ENCODE data around the gene LY86. TPM values are rescaled to one million over a fixed set of nuclear protein-coding genes. Genes with fewer than 3 reads are reported as not detected.
"Not testable (repeated sequence)": the region's sequence is repeated elsewhere in the genome, so short reads cannot be mapped to it uniquely, and the experiment has no call there.

LY86 gene
- total RNA-seq, 2 experiments from 2014 or later: 1.3 to 2.1 TPM

DNA sequence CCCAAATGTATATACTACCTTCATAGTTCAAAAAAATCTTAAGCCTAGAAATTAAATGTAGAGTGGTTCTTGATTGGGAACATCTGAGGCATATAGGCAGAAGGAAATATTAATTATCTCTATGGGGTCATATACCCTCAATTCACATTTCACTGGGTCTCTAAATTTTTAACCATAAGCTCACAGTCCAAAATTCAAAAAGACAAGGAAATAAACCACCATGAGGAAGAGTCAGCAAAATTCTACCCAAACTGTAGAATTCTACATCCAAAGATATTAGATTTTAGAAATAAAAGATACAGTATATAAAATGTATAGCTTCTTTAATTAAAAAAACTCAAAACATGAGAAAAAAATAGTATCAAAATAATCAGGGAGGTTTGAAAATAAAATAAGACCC lies 15.5 kb downstream of the LY86 start:
- Histone ChIP-seq H3K4me3 (ENCODE audit: low read length) (no peak overlapping the region), H3K27ac (ENCODE audit: low read depth in 1 of 2, low read length in 2 of 2) (no peak overlapping the region), H3K9me3 (ENCODE audit: control insufficient read depth in 1 of 2, insufficient read depth in 1 of 2, low read length in 2 of 2) (no peaks in the 10 kb centered on the region), H3K27me3 (ENCODE audit: control insufficient read depth in 1 of 2, insufficient read depth in 2 of 2, low read length in 2 of 2) (no peaks in the 10 kb centered on the region), H3K36me3 (ENCODE audit: insufficient read depth, low read length) (no peaks in the 10 kb centered on the region), H3K4me1 (ENCODE audit: insufficient read depth, low read length) (peaks cover 5% of the 10 kb centered on the region)
- Mint-ChIP-seq H3K4me3 (no peak overlapping the region), H3K36me3 (ENCODE audit: low read depth) (no peaks in the 10 kb centered on the region), H3K4me1 (ENCODE audit: low read depth) (peaks cover 30% of the 10 kb centered on the region), H3K9me3 (no peaks in the 10 kb centered on the region), H3K27ac (no peak overlapping the region), H3K27me3 (no peaks in the 10 kb centered on the region)
- intact Hi-C loops (cut with DNase I, micrococcal nuclease): no loop called here
- no peak for DNase-seq
- CTCF ChIA-PET: interaction anchor here (1.3 kb wide), 1 partner anchor 635 kb away, joined by 3 read pairs; no protein-coding TSS in a partner anchor
- TF ChIP-seq, protein P1, sequence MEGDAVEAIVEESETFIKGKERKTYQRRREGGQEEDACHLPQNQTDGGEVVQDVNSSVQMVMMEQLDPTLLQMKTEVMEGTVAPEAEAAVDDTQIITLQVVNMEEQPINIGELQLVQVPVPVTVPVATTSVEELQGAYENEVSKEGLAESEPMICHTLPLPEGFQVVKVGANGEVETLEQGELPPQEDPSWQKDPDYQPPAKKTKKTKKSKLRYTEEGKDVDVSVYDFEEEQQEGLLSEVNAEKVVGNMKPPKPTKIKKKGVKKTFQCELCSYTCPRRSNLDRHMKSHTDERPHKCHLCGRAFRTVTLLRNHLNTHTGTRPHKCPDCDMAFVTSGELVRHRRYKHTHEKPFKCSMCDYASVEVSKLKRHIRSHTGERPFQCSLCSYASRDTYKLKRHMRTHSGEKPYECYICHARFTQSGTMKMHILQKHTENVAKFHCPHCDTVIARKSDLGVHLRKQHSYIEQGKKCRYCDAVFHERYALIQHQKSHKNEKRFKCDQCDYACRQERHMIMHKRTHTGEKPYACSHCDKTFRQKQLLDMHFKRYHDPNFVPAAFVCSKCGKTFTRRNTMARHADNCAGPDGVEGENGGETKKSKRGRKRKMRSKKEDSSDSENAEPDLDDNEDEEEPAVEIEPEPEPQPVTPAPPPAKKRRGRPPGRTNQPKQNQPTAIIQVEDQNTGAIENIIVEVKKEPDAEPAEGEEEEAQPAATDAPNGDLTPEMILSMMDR (IDR thresholded peaks at IDR 0.05): no peak
- no peak for ATAC-seq (ENCODE audit: poor library complexity)
- POLR2A ChIA-PET: interaction anchor here (0.9 kb wide), 1 partner anchor 10 kb away, joined by 5 read pairs; no protein-coding TSS in a partner anchor

DNA sequence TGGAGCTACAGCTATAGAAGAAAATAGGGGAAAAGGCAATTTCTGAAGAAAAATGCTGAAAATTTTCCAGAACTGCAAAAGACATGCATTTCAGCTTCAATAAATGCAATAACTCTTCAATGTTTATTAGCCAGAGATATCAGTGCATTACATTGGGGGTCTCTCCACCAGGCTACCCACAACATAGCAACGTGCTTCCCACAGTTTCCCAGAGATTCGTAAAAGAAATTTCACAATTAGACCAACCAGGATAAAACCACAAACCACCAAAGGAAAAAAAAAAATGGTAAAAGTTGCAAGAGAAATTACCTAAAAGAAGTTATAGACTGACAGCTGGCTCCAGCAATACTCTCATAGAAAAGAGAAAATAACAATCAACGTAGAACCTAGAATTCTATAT lies 16.0 kb downstream of the LY86 start:
- TF ChIP-seq, protein P1 (IDR thresholded peaks at IDR 0.05): no peak
- H3K4me1 Mint-ChIP-seq (ENCODE audit: low read depth): peaks cover 32% of the 10 kb centered on the region
- H3K27ac Mint-ChIP-seq: no peak overlapping the region

DNA sequence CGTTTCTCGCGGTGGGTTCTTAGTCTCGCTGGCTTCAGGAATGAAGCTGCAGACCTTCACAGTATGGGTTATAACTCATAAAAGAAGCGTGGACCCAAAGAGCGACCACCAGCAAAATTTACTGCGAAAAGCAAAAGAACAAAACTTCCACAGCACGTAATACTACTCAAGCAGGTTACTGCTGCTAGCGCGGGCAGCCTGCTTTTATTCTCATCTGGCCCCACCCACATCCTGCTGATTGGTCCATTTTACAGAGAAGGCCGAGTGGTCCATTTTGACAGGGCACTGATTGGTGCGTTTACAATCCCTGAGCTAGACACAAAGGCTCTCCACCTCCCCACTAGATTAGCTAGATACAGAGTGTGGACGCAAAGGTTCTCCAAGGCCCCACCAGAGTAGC lies 17.4 kb downstream of the LY86 start:
- H3K4me1 Mint-ChIP-seq (ENCODE audit: low read depth): peaks cover 40% of the 10 kb centered on the region
- peak overlapping the region; percentile 39 for H3K27ac Mint-ChIP-seq
- no peak for DNase-seq
- TF ChIP-seq, protein P1 (IDR thresholded peaks at IDR 0.05): no peak
- no peaks in the 10 kb centered on the region for H3K9me3 ChIP-seq (ENCODE audit: control insufficient read depth in 1 of 2, insufficient read depth in 1 of 2, low read length in 2 of 2)
- H3K9me3 Mint-ChIP-seq: no peaks in the 10 kb centered on the region
- no peak overlapping the region for H3K4me3 Mint-ChIP-seq
- no peak overlapping the region for H3K27ac ChIP-seq (ENCODE audit: low read depth in 1 of 2, low read length in 2 of 2)
- H3K36me3 Mint-ChIP-seq (ENCODE audit: low read depth): no peaks in the 10 kb centered on the region
- POLR2A ChIA-PET: interaction anchor here (1.1 kb wide), 1 partner anchor 17 kb away, joined by 4 read pairs; no protein-coding TSS in a partner anchor
- no peaks in the 10 kb centered on the region for H3K36me3 ChIP-seq (ENCODE audit: insufficient read depth, low read length)
- no peak for ATAC-seq (ENCODE audit: poor library complexity)
- CTCF ChIA-PET: no interaction called here
- intact Hi-C loops (cut with DNase I, micrococcal nuclease): no loop called here
- H3K27me3 Mint-ChIP-seq: no peaks in the 10 kb centered on the region
- H3K4me1 ChIP-seq (ENCODE audit: insufficient read depth, low read length): peaks cover 23% of the 10 kb centered on the region
- H3K4me3 ChIP-seq (ENCODE audit: low read length): no peak overlapping the region
- no peaks in the 10 kb centered on the region for H3K27me3 ChIP-seq (ENCODE audit: control insufficient read depth in 1 of 2, insufficient read depth in 2 of 2, low read length in 2 of 2)

More for the DNA sequence above, 16.0 kb downstream of the LY86 start:
- no peaks in the 10 kb centered on the region for H3K36me3 ChIP-seq (ENCODE audit: insufficient read depth, low read length)
- DNase-seq (no peak), ATAC-seq (ENCODE audit: poor library complexity) (no peak)
- H3K4me1 ChIP-seq (ENCODE audit: insufficient read depth, low read length): peaks cover 10% of the 10 kb centered on the region
- intact Hi-C loops (cut with DNase I, micrococcal nuclease): no loop called here
- no peaks in the 10 kb centered on the region for H3K9me3 ChIP-seq (ENCODE audit: control insufficient read depth in 1 of 2, insufficient read depth in 1 of 2, low read length in 2 of 2)
- H3K27ac ChIP-seq (ENCODE audit: low read depth in 1 of 2, low read length in 2 of 2): no peak overlapping the region
- ChIA-PET POLR2A (interaction anchor here (0.6 to 0.9 kb wide), 2 partner anchors 10 to 111 kb away, joined by 3 to 5 read pairs; no protein-coding TSS in a partner anchor), CTCF (interaction anchor here (0.7 to 1.3 kb wide), 2 partner anchors 8 to 634 kb away, joined by 3 read pairs; no protein-coding TSS in a partner anchor)
- no peaks in the 10 kb centered on the region for H3K27me3 Mint-ChIP-seq
- H3K9me3 Mint-ChIP-seq: no peaks in the 10 kb centered on the region
- no peak overlapping the region for H3K4me3 Mint-ChIP-seq
- H3K36me3 Mint-ChIP-seq (ENCODE audit: low read depth): no peaks in the 10 kb centered on the region
- no peaks in the 10 kb centered on the region for H3K27me3 ChIP-seq (ENCODE audit: control insufficient read depth in 1 of 2, insufficient read depth in 2 of 2, low read length in 2 of 2)
- no peak overlapping the region for H3K4me3 ChIP-seq (ENCODE audit: low read length)

DNA sequence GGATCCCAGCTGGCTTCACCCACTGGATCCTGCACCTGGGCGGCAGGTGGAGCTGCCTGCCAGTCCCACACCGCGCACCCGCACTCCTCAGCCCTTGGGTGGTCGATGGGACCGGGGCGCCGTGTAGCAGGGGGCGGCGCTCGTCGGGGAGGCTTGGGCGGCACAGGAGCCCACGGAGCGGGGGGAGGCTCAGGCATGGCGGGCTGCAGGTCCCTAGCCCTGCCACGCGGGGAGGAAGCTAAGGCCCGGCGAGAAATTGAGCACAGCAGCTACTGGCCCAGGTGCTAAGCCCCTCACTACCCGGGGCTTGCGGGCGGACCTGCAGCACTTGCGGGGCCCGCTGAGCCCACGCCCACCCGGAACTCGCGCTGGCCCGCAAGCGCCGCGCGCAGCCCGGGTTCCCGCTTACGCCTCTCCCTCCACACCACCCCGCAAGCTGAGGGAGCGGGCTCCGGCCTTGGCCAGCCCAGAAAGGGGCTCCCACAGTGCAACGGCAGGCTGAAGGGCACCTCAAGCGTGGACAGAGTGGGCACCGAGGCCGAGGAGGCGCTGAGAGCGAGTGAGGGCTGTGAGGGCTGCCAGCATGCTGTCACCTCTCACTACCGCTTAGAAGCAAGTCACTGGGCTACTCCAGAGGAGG lies 18.0 kb downstream of the LY86 start:
- H3K36me3 ChIP-seq (ENCODE audit: insufficient read depth, low read length); H3K4me3 ChIP-seq (ENCODE audit: low read length); CTCF ChIA-PET; DNase-seq; H3K27me3 Mint-ChIP-seq; H3K27me3 ChIP-seq (ENCODE audit: control insufficient read depth in 1 of 2, insufficient read depth in 2 of 2, low read length in 2 of 2); intact Hi-C loops (cut with DNase I, micrococcal nuclease); H3K9me3 Mint-ChIP-seq; H3K27ac Mint-ChIP-seq; POLR2A ChIA-PET; H3K4me3 Mint-ChIP-seq; H3K36me3 Mint-ChIP-seq (ENCODE audit: low read depth); H3K27ac ChIP-seq (ENCODE audit: low read depth in 1 of 2, low read length in 2 of 2); H3K9me3 ChIP-seq (ENCODE audit: control insufficient read depth in 1 of 2, insufficient read depth in 1 of 2, low read length in 2 of 2); ATAC-seq (ENCODE audit: poor library complexity): not testable (repeated sequence)
- peaks cover 30% of the 10 kb centered on the region for H3K4me1 ChIP-seq (ENCODE audit: insufficient read depth, low read length)
- peaks cover 47% of the 10 kb centered on the region for H3K4me1 Mint-ChIP-seq (ENCODE audit: low read depth)
